GM12878 (cell line): Measurements from ENCODE around the gene DNAJC25. TPM values are rescaled to one million over a fixed set of nuclear protein-coding genes. Genes with fewer than 3 reads are reported as not detected.
A peak's percentile ranks its signal among the peaks of the same experiment; 100 is the strongest.

Experiments
- ATAC-seq: fragments of 200-7000 bp; cut with Tn5 transposase; 3 replicates; pipeline ENCODE4 v1.9.1; 2020; ENCODE audit warnings: mild to moderate bottlenecking, moderate library complexity
- BruUV-seq: library from RNA; stranded (reverse); fragments of 400-500 nt; replicated peaks from 2 replicates; lab custom pipeline; 2021; lab: Mats Ljungman, UMichigan
- CTCF ChIA-PET: fragments of 300-600 bp; sonication (Branson Sonifier 250); formaldehyde crosslinking; extraction: SDS; loops from one replicate; lab custom pipeline; 2021; ENCODE audit warnings: inconsistent platforms; lab: Yijun Ruan, JAX
- POLR2A ChIA-PET: fragments of 350-600 bp; formaldehyde crosslinking; extraction: SDS; loops from one replicate; lab custom pipeline; 2021; ENCODE audit warnings: inconsistent platforms; lab: Charles Lee
- RAD21 ChIA-PET: fragments of 300-600 bp; sonication (Branson Sonifier 250); formaldehyde crosslinking; loops from one replicate; lab custom pipeline; 2023; ENCODE audit warnings: antibody characterized with exemption; ENCODE audit not compliant: unreplicated experiment; lab: Charles Lee
- SMC1A ChIA-PET: fragments of 300-600 bp; sonication (Branson Sonifier 250); formaldehyde crosslinking; loops from one replicate; lab custom pipeline; 2023; ENCODE audit not compliant: unreplicated experiment, uncharacterized antibody; lab: Charles Lee
- DNase-seq: peaks from one replicate; pipeline ENCODE4 v3.0.0-alpha.2; 2011; ENCODE audit warnings: low read depth, low spot score
- FAIRE-seq: peaks from 3 replicates; lab custom pipeline; 2011; peaks lifted over from hg19 to GRCh38; lab: Jason Lieb, UNC
- H2AFZ ChIP-seq: 2 replicates; pipeline ENCODE4 v1.6.0; 2011; ENCODE audit warnings: low read depth, low read length, control low read depth; ENCODE audit not compliant: control insufficient read depth
- H3K27ac ChIP-seq: 2 replicates; pipeline ENCODE4 v1.5.1; 2011; ENCODE audit warnings: control low read depth; ENCODE audit not compliant: control insufficient read depth, insufficient read depth
- H3K27me3 ChIP-seq, 2 experiments: replicated peaks in 1 of 2; 2 replicates each; pipeline versions ENCODE4 v1.6.0 to v1.6.1; 2011; ENCODE audit warnings: low read length in 1 of 2; ENCODE audit not compliant: control insufficient read depth in 2 of 2, insufficient read depth in 2 of 2
- H3K36me3 ChIP-seq, 2 experiments: 2 replicates each; pipeline ENCODE4 v1.5.1; 2011; ENCODE audit warnings: low read length in 1 of 2; ENCODE audit not compliant: control insufficient read depth in 2 of 2, insufficient read depth in 2 of 2
- H3K4me1 ChIP-seq: 2 replicates; pipeline ENCODE4 v1.6.1; 2011; ENCODE audit warnings: mild to moderate bottlenecking, low read length, moderate library complexity, mixed read lengths; ENCODE audit not compliant: control insufficient read depth, insufficient read depth
- H3K4me2 ChIP-seq: 2 replicates; pipeline ENCODE4 v1.6.0; 2011; ENCODE audit warnings: control low read depth; ENCODE audit not compliant: control insufficient read depth, insufficient read depth
- H3K4me3 ChIP-seq: fragments of 200-600 bp; sonication (generic); 2 replicates; pipeline ENCODE4 v1.5.1; 2016
- H3K79me2 ChIP-seq: 2 replicates; pipeline ENCODE4 v1.6.0; 2011; ENCODE audit warnings: low read length; ENCODE audit not compliant: control insufficient read depth, insufficient read depth
- H3K9ac ChIP-seq: 2 replicates; pipeline ENCODE4 v1.8.0; 2011; ENCODE audit warnings: low read length, control low read depth, mixed read lengths; ENCODE audit not compliant: control insufficient read depth, insufficient read depth
- H3K9me3 ChIP-seq: replicated peaks from 3 replicates; pipeline ENCODE4 v1.5.1; 2011; ENCODE audit warnings: mild to moderate bottlenecking, low read length; ENCODE audit not compliant: control insufficient read depth, insufficient read depth
- H4K20me1 ChIP-seq: 2 replicates; pipeline ENCODE4 v1.6.0; 2011; ENCODE audit not compliant: control insufficient read depth, insufficient read depth
- EGR1 ChIP-seq, 2 experiments: IDR thresholded peaks; 1 replicate in 1 of 2; 2 replicates in 1 of 2; pipeline ENCODE4 v1.6.1; 2011 to 2012; ENCODE audit warnings: low read depth in 2 of 2, low read length in 2 of 2, borderline replicate concordance in 1 of 2, mild to moderate bottlenecking in 1 of 2, moderate library complexity in 1 of 2
- GABPA ChIP-seq: IDR thresholded peaks from 2 replicates; pipeline ENCODE4 v1.6.1; 2014; ENCODE audit warnings: antibody characterized with exemption, low read depth, mild to moderate bottlenecking, inconsistent platforms
- MYC ChIP-seq: IDR thresholded peaks from 2 replicates; pipeline ENCODE4 v1.6.1; 2011; ENCODE audit warnings: mild to moderate bottlenecking, low read length, moderate library complexity, inconsistent platforms; ENCODE audit not compliant: insufficient read depth, insufficient replicate concordance, insufficient read length, severe bottlenecking
- POU2F2 ChIP-seq: IDR thresholded peaks from 3 replicates; pipeline ENCODE4 v1.6.1; 2011; ENCODE audit warnings: low read depth, mild to moderate bottlenecking, low read length, borderline replicate concordance
- RELA ChIP-seq: fragments of 450-650 bp; IDR thresholded peaks from 2 replicates; pipeline ENCODE4 v1.8.0; 2014; ENCODE audit warnings: borderline replicate concordance; ENCODE audit not compliant: partially characterized antibody
- SPI1 ChIP-seq: IDR thresholded peaks from 2 replicates; pipeline ENCODE4 v1.6.1; 2011; ENCODE audit warnings: low read depth, mild to moderate bottlenecking, low read length, moderate library complexity, borderline replicate concordance; ENCODE audit not compliant: insufficient read depth
- SREBF1 ChIP-seq: IDR thresholded peaks from 2 replicates; pipeline ENCODE4 v1.6.1; 2012; ENCODE audit warnings: mild to moderate bottlenecking, low read length
- WGBS: methylation state at CpG from one replicate; pipeline ENCODE4 v1.1.6; 2016; ENCODE audit warnings: low lambda C conversion rate; ENCODE audit not compliant: insufficient replicate concordance, insufficient coverage; ENCODE audit errors: missing lambda C conversion rate; 5-methylcytosine and 5-hydroxymethylcytosine counted together
- in situ Hi-C: fragments of 300-500 bp; cut with MboI; formaldehyde crosslinking; loops from 9 replicates; pipeline ENCODE4 v1.14.3; 2018; ENCODE audit warnings: mixed read lengths
- intact Hi-C: fragments of 100-400 bp; cut with micrococcal nuclease; formaldehyde crosslinking; loops from one replicate; pipeline ENCODE4 v1.14.2; 2022; ENCODE audit not compliant: unreplicated experiment
- polyA plus RNA-seq, 11 experiments: library from polyadenylated mRNA; depleted of rRNA in 4 of 11; unstranded in 6 of 11; stranded (reverse) in 5 of 11; fragments of >200 nt; fragmentation: Nextera tagmentation in 4 of 11; fragmentation: Illumina TruSeq in 1 of 11; extraction: Ambion mirVana in 4 of 11; extraction: Trizol in 1 of 11; gene quantifications; 1 replicate in 1 of 11; 2 replicates in 10 of 11; pipeline versions ENCODE4 v1.2.1 to v1.2.3, GENCODE V29; 2011 to 2016; ENCODE audit warnings: inconsistent platforms in 2 of 11, missing spikeins in 2 of 11, low read depth in 1 of 11
- total RNA-seq, 4 experiments: library from RNA; depleted of rRNA in 3 of 4; stranded (reverse); fragments of >200 nt in 3 of 4; fragmentation: Illumina TruSeq in 1 of 4; extraction: Trizol in 1 of 4; gene quantifications; 2 replicates each; pipeline versions ENCODE4 v1.2.1 to v1.2.3, GENCODE V29; 2013 to 2021
- TF ChIP-seq, protein P1 (sequence below): fragments of 450-650 bp; IDR thresholded peaks from 2 replicates; pipeline ENCODE4 v1.6.1; 2016; ENCODE audit warnings: mild to moderate bottlenecking
- TF ChIP-seq, protein P2 (sequence below): IDR thresholded peaks from 2 replicates; pipeline ENCODE4 v1.6.1; 2012; ENCODE audit warnings: low read depth, low read length, improper control_type of control experiment
- TF ChIP-seq, protein P3 (sequence below): fragments of 450-650 bp; IDR thresholded peaks from 2 replicates; pipeline ENCODE4 v1.6.1; 2017; ENCODE audit warnings: mild to moderate bottlenecking, moderate library complexity
- TF ChIP-seq, protein P4 (sequence below): IDR thresholded peaks from 2 replicates; pipeline ENCODE4 v1.6.1; 2012; ENCODE audit warnings: low read depth, low read length, improper control_type of control experiment

DNAJC25 gene
- total and polyA plus RNA-seq, 10 of the 15 experiments (the other 5 are each of a cell fraction or from before 2014, with no cell fraction given) = 2.4 to 6.4 (median 4.0) TPM

DNA sequence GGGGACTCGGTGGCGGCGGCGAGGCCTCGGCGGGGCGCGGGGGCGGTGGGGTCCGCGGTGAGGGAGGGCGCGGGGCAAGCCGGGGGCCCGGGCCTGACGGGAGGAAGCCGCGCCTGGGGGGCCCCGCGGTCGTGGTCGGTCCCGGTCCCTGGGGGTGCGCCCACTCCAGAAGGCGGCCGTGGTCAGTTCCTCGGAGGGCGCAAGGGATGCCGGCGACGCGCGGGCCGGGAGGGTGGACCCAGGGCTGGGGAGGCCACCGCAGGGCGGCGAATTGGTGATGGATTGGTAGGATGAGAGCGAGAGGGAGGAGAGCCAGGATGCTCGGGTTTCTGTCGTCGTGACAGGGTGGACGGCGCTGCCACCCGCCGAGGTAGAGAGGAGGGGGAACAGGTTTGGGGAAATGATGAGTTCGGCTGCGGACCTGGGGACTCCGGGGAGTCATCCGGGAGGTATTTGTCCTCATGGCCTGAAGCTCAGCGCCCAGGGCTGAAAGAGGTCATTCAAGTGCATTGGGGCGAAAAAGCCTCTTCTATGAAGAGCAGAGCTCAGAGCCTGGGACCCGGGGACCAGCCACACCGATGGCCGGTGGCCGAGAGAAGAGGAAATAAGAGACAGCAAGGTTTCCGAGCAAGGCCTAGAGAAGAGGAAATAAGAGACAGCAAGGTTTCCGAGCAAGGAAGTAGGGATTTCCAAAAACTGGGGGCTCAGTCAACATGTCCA lies 30.8 kb downstream of the DNAJC25 start (continued):
- no peak for TF ChIP-seq GABPA
- no peak for TF ChIP-seq MYC
- TF ChIP-seq EGR1 (IDR thresholded peaks at IDR 0.05; ENCODE audit: borderline replicate concordance in 1 of 2, low read depth in 2 of 2, low read length in 2 of 2) = peak in 1 of 2 experiments; percentile 36; a peak in 1 of 3 replicates
- no peak for TF ChIP-seq RELA
- TF ChIP-seq, protein P1, sequence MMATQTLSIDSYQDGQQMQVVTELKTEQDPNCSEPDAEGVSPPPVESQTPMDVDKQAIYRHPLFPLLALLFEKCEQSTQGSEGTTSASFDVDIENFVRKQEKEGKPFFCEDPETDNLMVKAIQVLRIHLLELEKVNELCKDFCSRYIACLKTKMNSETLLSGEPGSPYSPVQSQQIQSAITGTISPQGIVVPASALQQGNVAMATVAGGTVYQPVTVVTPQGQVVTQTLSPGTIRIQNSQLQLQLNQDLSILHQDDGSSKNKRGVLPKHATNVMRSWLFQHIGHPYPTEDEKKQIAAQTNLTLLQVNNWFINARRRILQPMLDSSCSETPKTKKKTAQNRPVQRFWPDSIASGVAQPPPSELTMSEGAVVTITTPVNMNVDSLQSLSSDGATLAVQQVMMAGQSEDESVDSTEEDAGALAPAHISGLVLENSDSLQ = no peak
- no peak for TF ChIP-seq POU2F2

DNA sequence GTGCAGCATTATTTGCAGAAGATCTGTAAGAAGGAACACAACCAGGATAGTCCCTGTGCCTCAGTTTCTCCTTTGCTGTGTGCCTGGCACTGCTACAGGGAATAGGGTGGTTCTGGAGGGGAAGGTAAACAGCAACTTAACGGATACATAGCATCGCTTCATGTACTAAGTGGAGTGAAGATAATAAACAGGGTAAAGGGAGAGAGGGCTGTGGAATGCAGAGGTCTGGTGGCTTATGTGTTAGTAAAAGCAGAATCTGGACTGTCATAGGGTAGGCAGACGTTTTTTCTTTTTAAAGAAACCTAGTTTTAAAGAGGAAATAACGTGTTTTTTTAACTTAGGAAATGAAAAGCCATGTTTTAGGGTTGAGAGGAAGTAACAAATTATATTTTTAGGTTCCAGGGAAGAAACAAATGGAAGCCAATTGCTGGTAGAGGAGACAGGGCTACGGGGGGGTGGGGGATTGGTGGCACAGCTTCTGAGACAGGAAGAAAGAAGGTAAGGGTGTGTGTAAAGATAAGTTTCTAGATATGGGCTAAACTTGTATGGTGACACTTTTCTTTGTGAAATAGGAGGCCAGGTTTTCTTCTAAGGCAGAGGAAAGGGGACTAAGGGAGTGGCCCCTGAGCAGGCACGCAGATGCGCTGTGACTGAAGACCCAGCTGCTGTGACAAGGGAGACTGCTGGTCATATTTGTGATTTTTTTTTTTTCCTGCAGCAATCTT lies 31.6 kb downstream of the DNAJC25 start:
- in situ Hi-C loops = no loop called here
- DNase-seq (no peak), FAIRE-seq (peak; percentile 91), ATAC-seq (peak; percentile 30)
- Histone ChIP-seq H3K79me2 (no peaks in the 10 kb centered on the region; the same call in 1 of the 2 replicates), H3K4me3 (peak overlapping the region; percentile 95), H3K4me2 (peak overlapping the region; percentile 65), H3K9me3 (no peaks in the 10 kb centered on the region), H3K27me3 (no peaks in the 10 kb centered on the region), H3K27ac (no peak overlapping the region; the same call in 1 of the 2 replicates), H4K20me1 (no peaks in the 10 kb centered on the region), H3K9ac (peak overlapping the region; percentile 27), H2AFZ (peak overlapping the region; percentile 8), H3K4me1 (peaks cover 6% of the 10 kb centered on the region), H3K36me3 (no peaks in the 10 kb centered on the region; a peak in 1 of 4 replicates)
- intact Hi-C loops = loop anchor here (2.0 kb wide), 1 partner anchor 32 kb away; the partner anchor contains the start of gene DNAJC25
- ChIA-PET RAD21 (no interaction called here), POLR2A (interaction anchor here (0.6 to 0.8 kb wide), 2 partner anchors 436 to 503 kb away, joined by 3 read pairs; no protein-coding TSS in a partner anchor), SMC1A (no interaction called here), CTCF (interaction anchor here (1.0 kb wide), 2 partner anchors 8 to 41 kb away, joined by 3 to 4 read pairs; no protein-coding TSS in a partner anchor)
- BruUV-seq = no TSS peak
- 34% methylated on average over 7 of the region's 7 CpGs for WGBS
- TF ChIP-seq SPI1 (no peak), SREBF1 (no peak)
- TF ChIP-seq, protein P2, sequence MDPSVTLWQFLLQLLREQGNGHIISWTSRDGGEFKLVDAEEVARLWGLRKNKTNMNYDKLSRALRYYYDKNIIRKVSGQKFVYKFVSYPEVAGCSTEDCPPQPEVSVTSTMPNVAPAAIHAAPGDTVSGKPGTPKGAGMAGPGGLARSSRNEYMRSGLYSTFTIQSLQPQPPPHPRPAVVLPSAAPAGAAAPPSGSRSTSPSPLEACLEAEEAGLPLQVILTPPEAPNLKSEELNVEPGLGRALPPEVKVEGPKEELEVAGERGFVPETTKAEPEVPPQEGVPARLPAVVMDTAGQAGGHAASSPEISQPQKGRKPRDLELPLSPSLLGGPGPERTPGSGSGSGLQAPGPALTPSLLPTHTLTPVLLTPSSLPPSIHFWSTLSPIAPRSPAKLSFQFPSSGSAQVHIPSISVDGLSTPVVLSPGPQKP = no peak
- TF ChIP-seq, protein P3, sequence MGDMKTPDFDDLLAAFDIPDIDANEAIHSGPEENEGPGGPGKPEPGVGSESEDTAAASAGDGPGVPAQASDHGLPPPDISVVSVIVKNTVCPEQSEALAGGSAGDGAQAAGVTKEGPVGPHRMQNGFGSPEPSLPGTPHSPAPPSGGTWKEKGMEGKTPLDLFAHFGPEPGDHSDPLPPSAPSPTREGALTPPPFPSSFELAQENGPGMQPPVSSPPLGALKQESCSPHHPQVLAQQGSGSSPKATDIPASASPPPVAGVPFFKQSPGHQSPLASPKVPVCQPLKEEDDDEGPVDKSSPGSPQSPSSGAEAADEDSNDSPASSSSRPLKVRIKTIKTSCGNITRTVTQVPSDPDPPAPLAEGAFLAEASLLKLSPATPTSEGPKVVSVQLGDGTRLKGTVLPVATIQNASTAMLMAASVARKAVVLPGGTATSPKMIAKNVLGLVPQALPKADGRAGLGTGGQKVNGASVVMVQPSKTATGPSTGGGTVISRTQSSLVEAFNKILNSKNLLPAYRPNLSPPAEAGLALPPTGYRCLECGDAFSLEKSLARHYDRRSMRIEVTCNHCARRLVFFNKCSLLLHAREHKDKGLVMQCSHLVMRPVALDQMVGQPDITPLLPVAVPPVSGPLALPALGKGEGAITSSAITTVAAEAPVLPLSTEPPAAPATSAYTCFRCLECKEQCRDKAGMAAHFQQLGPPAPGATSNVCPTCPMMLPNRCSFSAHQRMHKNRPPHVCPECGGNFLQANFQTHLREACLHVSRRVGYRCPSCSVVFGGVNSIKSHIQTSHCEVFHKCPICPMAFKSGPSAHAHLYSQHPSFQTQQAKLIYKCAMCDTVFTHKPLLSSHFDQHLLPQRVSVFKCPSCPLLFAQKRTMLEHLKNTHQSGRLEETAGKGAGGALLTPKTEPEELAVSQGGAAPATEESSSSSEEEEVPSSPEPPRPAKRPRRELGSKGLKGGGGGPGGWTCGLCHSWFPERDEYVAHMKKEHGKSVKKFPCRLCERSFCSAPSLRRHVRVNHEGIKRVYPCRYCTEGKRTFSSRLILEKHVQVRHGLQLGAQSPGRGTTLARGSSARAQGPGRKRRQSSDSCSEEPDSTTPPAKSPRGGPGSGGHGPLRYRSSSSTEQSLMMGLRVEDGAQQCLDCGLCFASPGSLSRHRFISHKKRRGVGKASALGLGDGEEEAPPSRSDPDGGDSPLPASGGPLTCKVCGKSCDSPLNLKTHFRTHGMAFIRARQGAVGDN = no peak
- TF ChIP-seq, protein P4, sequence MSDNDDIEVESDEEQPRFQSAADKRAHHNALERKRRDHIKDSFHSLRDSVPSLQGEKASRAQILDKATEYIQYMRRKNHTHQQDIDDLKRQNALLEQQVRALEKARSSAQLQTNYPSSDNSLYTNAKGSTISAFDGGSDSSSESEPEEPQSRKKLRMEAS = no peak
